GM12878 (cell line): ENCODE data around the gene CLIC5. TPM values are rescaled to one million over a fixed set of nuclear protein-coding genes. Genes with fewer than 3 reads are reported as not detected.

Experiments used
- ATAC-seq: fragments of 200-7000 bp; cut with Tn5 transposase; 3 replicates; pipeline ENCODE4 v1.9.1; 2020; ENCODE audit warnings: mild to moderate bottlenecking, moderate library complexity
- BruUV-seq: library from RNA; stranded (reverse); fragments of 400-500 nt; replicated peaks from 2 replicates; lab custom pipeline; 2021; lab: Mats Ljungman, UMichigan
- CTCF ChIA-PET: fragments of 300-600 bp; sonication (Branson Sonifier 250); formaldehyde crosslinking; extraction: SDS; loops from one replicate; lab custom pipeline; 2021; ENCODE audit warnings: inconsistent platforms; lab: Yijun Ruan, JAX
- POLR2A ChIA-PET: fragments of 350-600 bp; formaldehyde crosslinking; extraction: SDS; loops from one replicate; lab custom pipeline; 2021; ENCODE audit warnings: inconsistent platforms; lab: Charles Lee
- RAD21 ChIA-PET: fragments of 300-600 bp; sonication (Branson Sonifier 250); formaldehyde crosslinking; loops from one replicate; lab custom pipeline; 2023; ENCODE audit warnings: antibody characterized with exemption; ENCODE audit not compliant: unreplicated experiment; lab: Charles Lee
- SMC1A ChIA-PET: fragments of 300-600 bp; sonication (Branson Sonifier 250); formaldehyde crosslinking; loops from one replicate; lab custom pipeline; 2023; ENCODE audit not compliant: unreplicated experiment, uncharacterized antibody; lab: Charles Lee
- DNase-seq: peaks from one replicate; pipeline ENCODE4 v3.0.0-alpha.2; 2011; ENCODE audit warnings: low read depth, low spot score
- FAIRE-seq: peaks from 3 replicates; lab custom pipeline; 2011; peaks lifted over from hg19 to GRCh38; lab: Jason Lieb, UNC
- H2AFZ ChIP-seq: 2 replicates; pipeline ENCODE4 v1.6.0; 2011; ENCODE audit warnings: low read depth, low read length, control low read depth; ENCODE audit not compliant: control insufficient read depth
- H3K27ac ChIP-seq: 2 replicates; pipeline ENCODE4 v1.5.1; 2011; ENCODE audit warnings: control low read depth; ENCODE audit not compliant: control insufficient read depth, insufficient read depth
- H3K27me3 ChIP-seq, 2 experiments: replicated peaks in 1 of 2; 2 replicates each; pipeline versions ENCODE4 v1.6.0 to v1.6.1; 2011; ENCODE audit warnings: low read length in 1 of 2; ENCODE audit not compliant: control insufficient read depth in 2 of 2, insufficient read depth in 2 of 2
- H3K36me3 ChIP-seq, 2 experiments: 2 replicates each; pipeline ENCODE4 v1.5.1; 2011; ENCODE audit warnings: low read length in 1 of 2; ENCODE audit not compliant: control insufficient read depth in 2 of 2, insufficient read depth in 2 of 2
- H3K4me1 ChIP-seq: 2 replicates; pipeline ENCODE4 v1.6.1; 2011; ENCODE audit warnings: mild to moderate bottlenecking, low read length, moderate library complexity, mixed read lengths; ENCODE audit not compliant: control insufficient read depth, insufficient read depth
- H3K4me2 ChIP-seq: 2 replicates; pipeline ENCODE4 v1.6.0; 2011; ENCODE audit warnings: control low read depth; ENCODE audit not compliant: control insufficient read depth, insufficient read depth
- H3K4me3 ChIP-seq: fragments of 200-600 bp; sonication (generic); 2 replicates; pipeline ENCODE4 v1.5.1; 2016
- H3K79me2 ChIP-seq: 2 replicates; pipeline ENCODE4 v1.6.0; 2011; ENCODE audit warnings: low read length; ENCODE audit not compliant: control insufficient read depth, insufficient read depth
- H3K9ac ChIP-seq: 2 replicates; pipeline ENCODE4 v1.8.0; 2011; ENCODE audit warnings: low read length, control low read depth, mixed read lengths; ENCODE audit not compliant: control insufficient read depth, insufficient read depth
- H3K9me3 ChIP-seq: replicated peaks from 3 replicates; pipeline ENCODE4 v1.5.1; 2011; ENCODE audit warnings: mild to moderate bottlenecking, low read length; ENCODE audit not compliant: control insufficient read depth, insufficient read depth
- H4K20me1 ChIP-seq: 2 replicates; pipeline ENCODE4 v1.6.0; 2011; ENCODE audit not compliant: control insufficient read depth, insufficient read depth
- ASH2L ChIP-seq: fragments of 300-600, 200-600 bp; sonication (generic); IDR thresholded peaks from 2 replicates; pipeline ENCODE4 v1.6.1; 2017; ENCODE audit warnings: low read depth, mild to moderate bottlenecking, borderline replicate concordance
- BHLHE40 ChIP-seq, 2 experiments: fragments of 450-650 bp in 1 of 2; IDR thresholded peaks; 2 replicates each; pipeline ENCODE4 v1.6.1; 2011 to 2017; ENCODE audit warnings: low read depth in 2 of 2, borderline replicate concordance in 1 of 2, improper control_type of control experiment in 1 of 2, low read length in 1 of 2, mild to moderate bottlenecking in 1 of 2
- CHD4 ChIP-seq: fragments of 200-600 bp; sonication (generic); IDR thresholded peaks from 2 replicates; pipeline ENCODE4 v1.6.1; 2016; ENCODE audit warnings: mild to moderate bottlenecking
- CREB1 ChIP-seq: IDR thresholded peaks from 2 replicates; pipeline ENCODE4 v1.6.1; 2012; ENCODE audit warnings: low read depth, mild to moderate bottlenecking, inconsistent platforms
- CTCF ChIP-seq, 3 experiments: IDR thresholded peaks in 2 of 3; conservative IDR thresholded peaks in 1 of 3; 2 replicates each; pipeline ENCODE4 v1.5.1; 2011; ENCODE audit warnings: low read depth in 3 of 3, low read length in 3 of 3, mild to moderate bottlenecking in 3 of 3, control low read depth in 2 of 3, moderate library complexity in 2 of 3, inconsistent platforms in 1 of 3, mixed read lengths in 1 of 3; ENCODE audit not compliant: control insufficient read depth in 2 of 3, insufficient read depth in 1 of 3; ENCODE audit errors: extremely low read depth in 1 of 3
- FOS ChIP-seq: IDR thresholded peaks from 3 replicates; pipeline ENCODE4 v1.6.1; 2011; ENCODE audit warnings: borderline replicate concordance; ENCODE audit not compliant: insufficient read length; ENCODE audit errors: extremely low read depth
- JUND ChIP-seq: IDR thresholded peaks from 2 replicates; pipeline ENCODE4 v1.6.1; 2012; ENCODE audit warnings: low read depth, mild to moderate bottlenecking, low read length, improper control_type of control experiment, moderate library complexity
- RB1 ChIP-seq: fragments of 450-650 bp; formaldehyde crosslinking; IDR thresholded peaks from 2 replicates; pipeline ENCODE4 v1.6.1; 2017; ENCODE audit warnings: mild to moderate bottlenecking, borderline replicate concordance
- SMARCA5 ChIP-seq: fragments of 450-650 bp; IDR thresholded peaks from 2 replicates; pipeline ENCODE4 v1.6.1; 2017; ENCODE audit warnings: mild to moderate bottlenecking
- SRF ChIP-seq, 2 experiments: IDR thresholded peaks; 2 replicates each; pipeline ENCODE4 v1.6.1; 2011; ENCODE audit warnings: low read depth in 2 of 2, low read length in 2 of 2, mild to moderate bottlenecking in 1 of 2, moderate library complexity in 1 of 2
- STAT1 ChIP-seq: fragments of 450-650 bp; conservative IDR thresholded peaks from 2 replicates; pipeline ENCODE4 v1.6.1; 2014; ENCODE audit warnings: antibody characterized with exemption, mild to moderate bottlenecking
- TCF3 ChIP-seq: IDR thresholded peaks from 2 replicates; pipeline ENCODE4 v1.6.1; 2012; ENCODE audit warnings: low read depth, mild to moderate bottlenecking, low read length, borderline replicate concordance; ENCODE audit not compliant: insufficient read depth
- TCF7 ChIP-seq: IDR thresholded peaks from 2 replicates; pipeline ENCODE4 v1.6.1; 2014; ENCODE audit warnings: antibody characterized with exemption, borderline replicate concordance
- ZNF622 ChIP-seq: fragments of 450-650 bp; IDR thresholded peaks from 2 replicates; pipeline ENCODE4 v1.6.1; 2017; ENCODE audit warnings: mild to moderate bottlenecking, inconsistent platforms
- ZZZ3 ChIP-seq: IDR thresholded peaks from 2 replicates; pipeline ENCODE4 v1.6.1; 2011; ENCODE audit warnings: low read depth; ENCODE audit not compliant: control insufficient read depth, insufficient read length
- WGBS: methylation state at CpG from one replicate; pipeline ENCODE4 v1.1.6; 2016; ENCODE audit warnings: low lambda C conversion rate; ENCODE audit not compliant: insufficient replicate concordance, insufficient coverage; ENCODE audit errors: missing lambda C conversion rate; 5-methylcytosine and 5-hydroxymethylcytosine counted together
- in situ Hi-C: fragments of 300-500 bp; cut with MboI; formaldehyde crosslinking; loops from 9 replicates; pipeline ENCODE4 v1.14.3; 2018; ENCODE audit warnings: mixed read lengths
- intact Hi-C: fragments of 100-400 bp; cut with micrococcal nuclease; formaldehyde crosslinking; loops from one replicate; pipeline ENCODE4 v1.14.2; 2022; ENCODE audit not compliant: unreplicated experiment
- polyA plus RNA-seq, 11 experiments: library from polyadenylated mRNA; depleted of rRNA in 4 of 11; unstranded in 6 of 11; stranded (reverse) in 5 of 11; fragments of >200 nt; fragmentation: Nextera tagmentation in 4 of 11; fragmentation: Illumina TruSeq in 1 of 11; extraction: Ambion mirVana in 4 of 11; extraction: Trizol in 1 of 11; gene quantifications; 1 replicate in 1 of 11; 2 replicates in 10 of 11; pipeline versions ENCODE4 v1.2.1 to v1.2.3, GENCODE V29; 2011 to 2016; ENCODE audit warnings: inconsistent platforms in 2 of 11, missing spikeins in 2 of 11, low read depth in 1 of 11
- total RNA-seq, 4 experiments: library from RNA; depleted of rRNA in 3 of 4; stranded (reverse); fragments of >200 nt in 3 of 4; fragmentation: Illumina TruSeq in 1 of 4; extraction: Trizol in 1 of 4; gene quantifications; 2 replicates each; pipeline versions ENCODE4 v1.2.1 to v1.2.3, GENCODE V29; 2013 to 2021
- TF ChIP-seq, protein P1 (sequence below): fragments of 450-650 bp; IDR thresholded peaks from 2 replicates; pipeline ENCODE4 v1.6.1; 2014; ENCODE audit warnings: mild to moderate bottlenecking
- TF ChIP-seq, protein P2 (sequence below): fragments of 150-350 bp; IDR thresholded peaks from 2 replicates; pipeline ENCODE4 v1.6.1; 2014; ENCODE audit warnings: mild to moderate bottlenecking, low read depth, low read length
- TF ChIP-seq, protein P3 (sequence below): fragments of 450-650 bp; formaldehyde crosslinking; IDR thresholded peaks from 2 replicates; pipeline ENCODE4 v1.5.0; 2022; ENCODE audit warnings: mild to moderate bottlenecking, missing genetic modification characterization

The CLIC5 gene
- total and polyA plus RNA-seq, 10 of the 15 experiments (the other 5 are each of a cell fraction or from before 2014, with no cell fraction given), result 0.01 to 0.08 (median 0.02) TPM; not detected in 7

DNA sequence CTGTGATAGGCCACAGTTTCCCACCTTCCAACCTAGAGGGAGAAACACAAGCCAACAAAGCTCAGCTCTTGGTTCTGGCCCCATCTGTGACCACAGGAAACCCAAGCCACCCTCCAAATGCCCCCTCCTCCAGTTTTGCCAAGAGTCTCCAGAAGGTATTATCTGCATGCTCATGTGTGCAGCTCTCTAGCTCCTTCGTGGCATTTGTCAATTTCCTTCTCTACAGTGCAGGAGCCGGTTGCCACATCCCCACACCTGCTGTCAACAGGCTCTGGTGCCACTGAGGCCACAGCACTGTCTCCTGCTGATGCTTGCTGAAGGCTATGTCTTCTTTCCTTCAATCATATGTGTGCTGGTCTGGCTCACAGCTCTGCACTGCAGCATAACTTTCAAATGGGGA is 177.2 kb downstream of the CLIC5 start:
- H3K27me3 ChIP-seq, result peaks cover 2 to 6% of the 10 kb centered on the region in 2 experiments; a peak in 2 of 4 replicates
- H3K4me3 ChIP-seq, result no peak overlapping the region
- intact Hi-C loops, result no loop called here
- no peak overlapping the region for H3K27ac ChIP-seq
- RAD21 ChIA-PET, result no interaction called here
- DNase-seq (no peak), ATAC-seq (no peak), FAIRE-seq (no peak)
- BruUV-seq, result no TSS peak
- POLR2A ChIA-PET, result no interaction called here
- no peaks in the 10 kb centered on the region for H3K79me2 ChIP-seq
- H2AFZ ChIP-seq, result no peak overlapping the region
- SMC1A ChIA-PET, result no interaction called here
- no peak overlapping the region for H3K9ac ChIP-seq
- no peak overlapping the region for H3K4me2 ChIP-seq
- H3K9me3 ChIP-seq, result no peaks in the 10 kb centered on the region
- TF ChIP-seq ZNF622 (no peak), TCF7 (no peak), CREB1 (no peak), SMARCA5 (no peak), BHLHE40 (IDR thresholded peaks at IDR 0.05; ENCODE audit: borderline replicate concordance in 1 of 2, low read depth in 2 of 2, low read length in 1 of 2) (no peak), JUND (no peak), SRF (IDR thresholded peaks at IDR 0.05; ENCODE audit: low read depth in 2 of 2, low read length in 2 of 2) (no peak), STAT1 (no peak), TCF3 (no peak), CTCF (IDR thresholded peaks at IDR 0.05 in 2 of 3, conservative IDR thresholded peaks at IDR 0.05 in 1 of 3; ENCODE audit: control insufficient read depth in 2 of 3, extremely low read depth in 1 of 3, insufficient read depth in 1 of 3, low read depth in 3 of 3, low read length in 3 of 3) (no peak), FOS (no peak), ASH2L (no peak), ZZZ3 (no peak), RB1 (no peak), CHD4 (no peak)
- TF ChIP-seq, protein P1, sequence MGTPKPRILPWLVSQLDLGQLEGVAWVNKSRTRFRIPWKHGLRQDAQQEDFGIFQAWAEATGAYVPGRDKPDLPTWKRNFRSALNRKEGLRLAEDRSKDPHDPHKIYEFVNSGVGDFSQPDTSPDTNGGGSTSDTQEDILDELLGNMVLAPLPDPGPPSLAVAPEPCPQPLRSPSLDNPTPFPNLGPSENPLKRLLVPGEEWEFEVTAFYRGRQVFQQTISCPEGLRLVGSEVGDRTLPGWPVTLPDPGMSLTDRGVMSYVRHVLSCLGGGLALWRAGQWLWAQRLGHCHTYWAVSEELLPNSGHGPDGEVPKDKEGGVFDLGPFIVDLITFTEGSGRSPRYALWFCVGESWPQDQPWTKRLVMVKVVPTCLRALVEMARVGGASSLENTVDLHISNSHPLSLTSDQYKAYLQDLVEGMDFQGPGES, result no peak
- TF ChIP-seq, protein P2, sequence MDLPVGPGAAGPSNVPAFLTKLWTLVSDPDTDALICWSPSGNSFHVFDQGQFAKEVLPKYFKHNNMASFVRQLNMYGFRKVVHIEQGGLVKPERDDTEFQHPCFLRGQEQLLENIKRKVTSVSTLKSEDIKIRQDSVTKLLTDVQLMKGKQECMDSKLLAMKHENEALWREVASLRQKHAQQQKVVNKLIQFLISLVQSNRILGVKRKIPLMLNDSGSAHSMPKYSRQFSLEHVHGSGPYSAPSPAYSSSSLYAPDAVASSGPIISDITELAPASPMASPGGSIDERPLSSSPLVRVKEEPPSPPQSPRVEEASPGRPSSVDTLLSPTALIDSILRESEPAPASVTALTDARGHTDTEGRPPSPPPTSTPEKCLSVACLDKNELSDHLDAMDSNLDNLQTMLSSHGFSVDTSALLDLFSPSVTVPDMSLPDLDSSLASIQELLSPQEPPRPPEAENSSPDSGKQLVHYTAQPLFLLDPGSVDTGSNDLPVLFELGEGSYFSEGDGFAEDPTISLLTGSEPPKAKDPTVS, result no peak
- TF ChIP-seq, protein P3, sequence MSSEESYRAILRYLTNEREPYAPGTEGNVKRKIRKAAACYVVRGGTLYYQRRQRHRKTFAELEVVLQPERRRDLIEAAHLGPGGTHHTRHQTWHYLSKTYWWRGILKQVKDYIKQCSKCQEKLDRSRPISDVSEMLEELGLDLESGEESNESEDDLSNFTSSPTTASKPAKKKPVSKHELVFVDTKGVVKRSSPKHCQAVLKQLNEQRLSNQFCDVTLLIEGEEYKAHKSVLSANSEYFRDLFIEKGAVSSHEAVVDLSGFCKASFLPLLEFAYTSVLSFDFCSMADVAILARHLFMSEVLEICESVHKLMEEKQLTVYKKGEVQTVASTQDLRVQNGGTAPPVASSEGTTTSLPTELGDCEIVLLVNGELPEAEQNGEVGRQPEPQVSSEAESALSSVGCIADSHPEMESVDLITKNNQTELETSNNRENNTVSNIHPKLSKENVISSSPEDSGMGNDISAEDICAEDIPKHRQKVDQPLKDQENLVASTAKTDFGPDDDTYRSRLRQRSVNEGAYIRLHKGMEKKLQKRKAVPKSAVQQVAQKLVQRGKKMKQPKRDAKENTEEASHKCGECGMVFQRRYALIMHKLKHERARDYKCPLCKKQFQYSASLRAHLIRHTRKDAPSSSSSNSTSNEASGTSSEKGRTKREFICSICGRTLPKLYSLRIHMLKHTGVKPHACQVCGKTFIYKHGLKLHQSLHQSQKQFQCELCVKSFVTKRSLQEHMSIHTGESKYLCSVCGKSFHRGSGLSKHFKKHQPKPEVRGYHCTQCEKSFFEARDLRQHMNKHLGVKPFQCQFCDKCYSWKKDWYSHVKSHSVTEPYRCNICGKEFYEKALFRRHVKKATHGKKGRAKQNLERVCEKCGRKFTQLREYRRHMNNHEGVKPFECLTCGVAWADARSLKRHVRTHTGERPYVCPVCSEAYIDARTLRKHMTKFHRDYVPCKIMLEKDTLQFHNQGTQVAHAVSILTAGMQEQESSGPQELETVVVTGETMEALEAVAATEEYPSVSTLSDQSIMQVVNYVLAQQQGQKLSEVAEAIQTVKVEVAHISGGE (CRISPR knock-in tag), result no peak
- TF ChIP-seq, all 136 proteins: peak for 0
- 7% methylated on average over 2 of the region's 2 CpGs for WGBS
- in situ Hi-C loops, result no loop called here
- Histone ChIP-seq H4K20me1 (no peaks in the 10 kb centered on the region), H3K36me3 (no peaks in the 10 kb centered on the region), H3K4me1 (no peaks in the 10 kb centered on the region)
- CTCF ChIA-PET, result interaction anchor here (1.2 kb wide), 1 partner anchor 67 kb away, joined by 4 read pairs; no protein-coding TSS in a partner anchor
